T follicular helper cell (primary cell): ENCODE results near the gene PYGB.
"Not testable (repeated sequence)": the region's sequence is repeated elsewhere in the genome, so short reads cannot be mapped to it uniquely, and the experiment has no call there.

ENCODE experiments used
- DNase-seq: peaks from one replicate; pipeline ENCODE4 v3.0.0-alpha.2; 2020; ENCODE audit warnings: low read depth

PYGB gene

DNA sequence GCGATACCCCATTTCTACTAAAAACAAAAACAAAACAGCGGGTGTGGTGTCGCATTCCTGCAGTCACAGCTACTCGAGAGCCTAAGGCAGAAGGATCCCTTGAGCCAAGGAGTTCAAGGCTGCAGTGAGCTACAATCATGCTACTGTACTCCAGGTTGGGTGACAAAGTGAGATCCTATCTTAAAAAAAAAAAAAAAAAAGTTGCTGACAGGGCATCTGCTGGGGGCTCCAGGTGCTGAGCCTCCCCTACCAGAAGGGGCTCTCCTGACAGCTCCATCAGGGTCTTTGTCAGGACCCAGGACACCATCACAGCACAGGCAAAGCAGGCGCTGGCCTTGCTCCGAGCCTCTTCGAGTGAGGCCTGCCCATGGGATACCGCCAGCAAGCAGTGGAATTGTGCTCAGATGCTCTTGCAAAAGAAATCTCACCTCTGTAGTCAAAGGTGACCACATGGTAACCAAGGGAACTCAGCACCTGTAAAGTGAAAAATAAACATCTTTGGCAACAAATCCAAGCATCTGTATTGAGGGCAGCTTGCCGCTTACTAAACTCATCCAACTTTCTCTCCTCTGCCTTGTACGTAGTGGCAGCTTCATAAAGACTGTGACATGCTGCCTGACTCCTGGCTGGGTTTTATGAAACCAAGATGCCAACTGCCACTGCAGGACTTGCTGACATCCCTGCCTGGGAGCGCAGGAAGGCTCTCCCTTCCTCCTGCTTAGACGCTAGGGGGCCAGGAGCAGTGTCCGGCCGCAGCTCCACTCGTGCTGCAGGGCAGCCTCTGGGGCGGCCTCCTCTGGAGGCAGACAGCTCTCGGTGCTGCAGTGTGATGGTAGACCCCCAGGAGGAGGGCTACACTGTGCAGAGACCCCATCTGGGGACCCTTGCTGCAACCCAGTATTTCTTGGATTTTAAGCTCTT lies 66.9 kb downstream of the PYGB start:
- DNase-seq, result no peak

- DNase-seq, result no peak
These were observed 67.7 kb downstream of the PYGB start for GRCh38 chr20:25315418-25316210.

- no peak for DNase-seq
These were observed 68.8 kb downstream of the PYGB start for GRCh38 chr20:25316506-25317190.

DNA sequence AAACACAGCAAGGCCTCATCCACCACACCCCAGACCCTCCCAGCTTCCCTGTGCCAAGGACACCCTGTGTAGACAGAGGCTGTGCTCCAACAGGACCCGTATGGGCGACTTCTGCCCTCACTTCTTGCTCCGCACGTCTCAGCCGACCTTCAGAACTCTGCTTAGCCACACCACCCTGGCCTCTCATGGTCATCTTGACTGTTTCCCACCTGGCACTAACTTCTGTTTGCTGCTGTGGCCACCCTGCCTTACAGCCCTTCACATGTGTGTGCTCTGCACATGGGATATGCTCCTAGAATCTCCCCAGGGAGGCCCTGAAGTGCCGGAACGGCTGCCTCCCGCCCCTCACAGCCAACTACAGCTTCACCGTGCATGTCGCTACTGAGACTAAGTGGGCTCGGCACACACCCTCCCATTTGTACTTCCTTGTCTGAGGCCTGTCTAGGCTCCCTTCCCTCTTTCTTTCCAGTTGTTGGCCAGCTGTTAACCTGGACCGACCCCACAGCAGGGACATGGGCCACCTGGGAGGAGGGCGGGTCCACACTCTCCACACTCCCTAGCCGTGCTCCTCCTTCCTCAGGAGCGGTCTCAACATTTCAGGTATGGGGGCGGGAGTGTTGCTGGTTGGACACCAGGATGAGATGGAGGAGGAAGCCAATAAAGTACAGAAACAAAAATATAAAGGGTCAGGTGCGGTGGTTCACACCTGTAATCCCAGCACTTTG lies 69.6 kb downstream of the PYGB start:
- DNase-seq, result no peak

- DNase-seq, result no peak
These were observed 70.8 kb downstream of the PYGB start for GRCh38 chr20:25318471-25319240.

DNA sequence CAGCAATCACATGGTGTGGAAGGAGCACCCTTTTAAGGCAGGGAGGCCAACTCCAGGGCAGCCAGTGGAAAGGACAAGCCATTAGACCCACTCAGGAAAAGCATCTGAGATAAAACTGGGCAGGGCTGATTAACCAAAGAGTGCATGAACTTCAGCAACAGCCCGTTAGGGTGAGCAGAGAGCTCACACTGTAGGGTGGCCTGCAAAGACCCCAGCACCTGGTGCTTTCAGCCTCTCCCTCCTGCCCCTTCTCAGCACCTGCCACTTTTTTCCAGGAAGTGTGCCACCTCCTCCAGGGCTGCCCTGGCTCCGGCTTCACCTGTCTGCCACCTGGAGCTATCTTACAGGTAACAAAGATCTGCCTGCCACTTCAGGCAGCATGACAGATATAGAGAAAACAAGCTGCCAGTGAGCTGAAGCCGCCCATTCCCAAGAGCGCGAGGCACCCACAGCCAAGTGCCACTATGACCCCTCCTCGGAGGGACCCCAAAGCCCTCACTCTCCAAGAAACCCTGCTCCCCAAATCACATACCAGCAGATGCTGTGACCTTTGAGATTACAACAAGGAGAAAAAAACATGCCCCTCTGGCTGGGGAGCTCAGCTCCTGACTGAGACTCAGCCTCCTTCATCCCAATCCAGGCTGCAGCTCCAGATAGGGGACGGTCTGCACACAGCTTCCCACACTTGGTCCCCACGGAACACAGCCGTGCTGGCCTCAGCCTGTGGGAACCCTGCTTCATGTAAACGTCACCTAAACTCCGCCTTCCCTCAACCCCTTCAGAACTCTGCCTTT lies 71.6 kb downstream of the PYGB start:
- DNase-seq, result no peak

GRCh38 chr20:25320035-25320800 lies 72.3 kb downstream of the PYGB start:
- no peak for DNase-seq

DNA sequence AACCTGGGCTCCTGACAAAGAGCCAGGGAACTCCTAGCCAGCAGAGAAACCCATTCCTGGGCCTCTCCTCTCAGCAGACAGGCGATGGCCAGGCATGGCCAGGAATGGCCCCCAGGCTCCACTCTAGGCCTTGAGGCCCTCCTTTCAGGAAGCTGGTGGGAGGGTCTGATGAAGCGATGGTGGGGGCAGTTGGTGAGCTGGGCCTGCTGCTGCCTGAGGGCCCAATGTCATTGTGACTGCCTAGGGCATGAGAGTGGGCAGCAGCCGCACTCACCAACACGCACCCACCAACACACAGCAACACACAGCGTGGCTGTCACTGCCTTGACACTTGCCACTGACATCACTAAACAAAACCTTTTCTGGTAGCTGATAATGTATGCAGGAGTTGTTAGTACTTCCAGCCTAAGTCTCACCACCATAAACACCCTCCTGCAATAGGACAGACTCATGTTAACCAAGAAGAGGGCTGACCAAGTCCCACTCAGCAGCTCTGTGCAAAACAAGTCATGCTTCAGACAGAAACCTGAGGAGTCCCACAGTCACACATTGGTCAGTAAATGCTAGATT lies 73.5 kb downstream of the PYGB start:
- DNase-seq, result no peak

- DNase-seq, result no peak
These were observed 74.1 kb downstream of the PYGB start for GRCh38 chr20:25321991-25322390.

DNA sequence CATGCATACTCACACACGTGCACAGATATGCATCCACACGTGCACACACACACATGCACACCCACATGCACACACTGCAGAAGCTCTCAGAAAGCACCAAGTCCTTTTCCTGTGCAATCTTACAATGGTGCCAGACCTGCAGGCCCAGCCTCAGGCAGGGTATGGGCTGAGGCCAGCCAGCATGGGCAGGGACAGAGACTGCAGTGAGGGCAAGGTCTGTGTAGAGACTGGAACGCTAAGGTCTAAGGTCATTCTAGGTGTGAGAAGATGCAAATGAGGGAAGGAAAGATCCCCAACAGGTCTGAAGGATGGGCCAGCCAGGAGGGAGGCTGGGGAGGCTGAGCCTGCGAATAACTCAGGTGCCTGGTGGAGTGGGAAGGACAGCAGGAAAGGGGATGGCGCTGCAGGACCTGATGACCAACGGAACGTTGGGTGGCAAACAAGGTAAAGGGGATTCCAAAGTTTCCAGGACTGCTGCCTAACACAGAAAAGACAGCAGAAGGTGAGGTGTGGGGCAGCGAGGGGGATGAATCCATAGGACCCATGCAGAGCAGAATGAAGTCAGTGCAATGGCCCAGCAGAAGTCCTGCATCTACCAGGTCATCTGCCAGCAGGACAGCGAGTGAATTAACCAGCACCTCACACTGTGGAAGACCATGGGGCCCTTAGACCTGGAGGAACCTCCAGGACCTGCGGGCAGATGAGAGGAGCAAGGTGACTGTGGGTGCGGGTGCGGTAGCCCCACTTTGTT lies 75.8 kb downstream of the PYGB start:
- no peak for DNase-seq

DNA sequence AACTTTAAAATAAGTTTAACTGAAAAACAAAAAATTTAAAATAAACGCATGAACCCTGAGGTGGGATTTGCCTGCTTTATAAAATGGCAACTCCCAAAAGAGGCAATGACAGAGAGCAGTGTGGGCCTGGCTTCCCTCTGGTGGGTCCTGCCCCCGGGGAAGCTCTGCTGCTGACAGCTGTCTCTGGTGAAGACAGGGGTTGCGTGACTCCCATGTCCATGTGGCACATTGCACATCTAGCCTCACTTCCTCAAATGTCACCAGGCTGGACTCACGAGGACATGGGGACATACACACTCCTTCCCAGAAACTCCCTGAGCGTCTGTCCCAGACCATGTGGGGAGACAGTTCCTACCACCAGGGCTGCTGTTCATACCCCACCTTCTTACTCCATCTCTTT lies 76.5 kb downstream of the PYGB start:
- no peak for DNase-seq

GRCh38 chr20:25325073-25325472 lies 77.2 kb downstream of the PYGB start:
- DNase-seq, result no peak

DNA sequence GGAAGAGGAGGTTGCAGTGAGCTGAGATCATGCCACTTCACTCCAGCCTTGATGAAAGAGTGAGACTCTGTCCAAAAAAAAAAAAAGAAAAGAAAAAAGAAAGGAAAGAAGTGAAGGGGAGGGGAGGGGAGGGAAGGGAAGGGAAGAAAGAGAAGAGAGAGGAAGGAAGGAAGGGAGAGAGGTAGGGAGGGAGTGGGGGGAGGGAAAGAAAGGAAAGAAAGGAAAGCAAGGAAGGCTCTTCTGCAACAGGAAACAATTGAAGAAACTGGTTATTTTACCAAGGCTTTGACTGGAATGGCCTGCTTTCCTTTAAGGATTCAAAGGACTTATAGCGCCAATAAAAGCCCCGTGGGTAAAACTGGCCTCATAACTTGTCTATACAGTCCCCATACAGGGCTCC lies 78.1 kb downstream of the PYGB start:
- no peak for DNase-seq

- no peak for DNase-seq
These were observed 79.8 kb downstream of the PYGB start for GRCh38 chr20:25327521-25328235.

GRCh38 chr20:25328954-25329498 lies 81.1 kb downstream of the PYGB start:
- DNase-seq, result no peak

- DNase-seq, result not testable (repeated sequence)
These were observed 87.1 kb downstream of the PYGB start for GRCh38 chr20:25334972-25335371.
